Activated naive CD8-positive, alpha-beta T cell treated with anti-CD3 and anti-CD28 coated beads, Interleukin-2, amount 50 U/mL, for 24 hours (primary cell): ENCODE measurements around the gene NEGR1.

ENCODE experiments used
- ATAC-seq: fragments of 150-1000 bp; cut with Tn5 transposase; one replicate; pipeline ENCODE4 v1.10.0; 2021
- DNase-seq: peaks from one replicate; pipeline ENCODE4 v3.0.0; 2021
- H3K27ac Mint-ChIP-seq: one replicate; pipeline ENCODE4 v1.8.0; 2021; ENCODE audit warnings: mild to moderate bottlenecking, mixed read lengths
- H3K27me3 Mint-ChIP-seq: one replicate; pipeline ENCODE4 v1.8.0; 2021; ENCODE audit warnings: mixed read lengths
- H3K36me3 Mint-ChIP-seq: one replicate; pipeline ENCODE4 v1.8.0; 2021; ENCODE audit warnings: low read depth, mixed read lengths
- H3K4me1 Mint-ChIP-seq: one replicate; pipeline ENCODE4 v1.8.0; 2021; ENCODE audit warnings: mixed read lengths
- H3K4me3 Mint-ChIP-seq: one replicate; pipeline ENCODE4 v1.8.0; 2021; ENCODE audit warnings: mild to moderate bottlenecking, moderate library complexity, mixed read lengths
- H3K9me3 Mint-ChIP-seq: one replicate; pipeline ENCODE4 v1.8.0; 2021; ENCODE audit warnings: mixed read lengths

NEGR1 gene

DNA sequence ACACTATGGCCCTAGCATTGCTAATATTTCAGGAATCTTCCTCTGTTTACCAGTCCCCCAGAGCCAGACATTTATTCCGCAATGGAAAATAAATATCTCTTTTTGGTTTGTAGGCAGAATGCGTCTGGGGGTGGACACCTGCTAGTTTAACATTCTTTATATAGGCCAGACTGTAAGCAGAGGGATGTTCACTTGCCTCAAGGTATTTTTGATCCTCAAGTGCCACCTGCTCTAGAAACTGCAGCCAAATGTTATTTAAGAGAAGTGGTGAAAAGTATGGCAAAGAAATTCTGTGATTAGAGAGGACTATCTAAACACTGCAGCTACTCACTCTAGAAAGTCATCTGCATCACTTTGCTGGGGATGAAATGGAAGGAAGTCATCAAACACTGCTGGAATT is 164.7 kb downstream of the NEGR1 start:
- Mint-ChIP-seq H3K27me3 (no peaks in the 10 kb centered on the region), H3K27ac (no peak overlapping the region), H3K9me3 (no peaks in the 10 kb centered on the region), H3K4me1 (no peaks in the 10 kb centered on the region), H3K4me3 (no peak overlapping the region), H3K36me3 (no peaks in the 10 kb centered on the region)
- DNase-seq (no peak), ATAC-seq (no peak)

DNA sequence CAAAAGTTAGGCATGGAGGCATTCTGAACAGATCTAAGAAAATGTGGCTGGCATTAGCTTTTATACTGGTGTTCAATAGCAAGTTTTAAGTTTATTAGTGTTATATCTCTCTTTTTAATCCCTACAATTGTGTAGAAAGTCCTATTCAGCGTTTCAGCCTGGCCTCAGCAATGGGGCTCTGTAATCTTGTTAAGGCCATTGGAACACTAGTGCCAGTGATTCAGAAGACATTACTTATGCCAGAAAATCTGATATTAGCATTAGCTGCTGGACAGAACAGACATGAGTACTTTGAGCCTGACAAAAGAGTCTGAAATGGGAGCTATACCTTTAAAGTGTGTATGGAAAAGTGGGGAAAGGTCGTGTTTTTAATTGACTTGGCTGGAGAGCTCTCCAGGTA is 167.0 kb downstream of the NEGR1 start:
- DNase-seq = no peak
- Mint-ChIP-seq H3K27me3 (no peaks in the 10 kb centered on the region), H3K27ac (no peak overlapping the region), H3K36me3 (no peaks in the 10 kb centered on the region), H3K9me3 (no peaks in the 10 kb centered on the region), H3K4me1 (no peaks in the 10 kb centered on the region), H3K4me3 (no peak overlapping the region)
- ATAC-seq = no peak

GRCh38 chr1:72111662-72112061 is 170.7 kb downstream of the NEGR1 start:
- Mint-ChIP-seq H3K27ac (no peak overlapping the region), H3K4me3 (no peak overlapping the region), H3K4me1 (no peaks in the 10 kb centered on the region), H3K36me3 (no peaks in the 10 kb centered on the region), H3K9me3 (no peaks in the 10 kb centered on the region), H3K27me3 (no peaks in the 10 kb centered on the region)
- DNase-seq (no peak), ATAC-seq (no peak)

GRCh38 chr1:72109916-72110315 is 172.4 kb downstream of the NEGR1 start:
- Mint-ChIP-seq H3K4me1 (no peaks in the 10 kb centered on the region), H3K27me3 (no peaks in the 10 kb centered on the region), H3K27ac (no peak overlapping the region), H3K9me3 (no peaks in the 10 kb centered on the region), H3K36me3 (no peaks in the 10 kb centered on the region), H3K4me3 (no peak overlapping the region)
- no peak for DNase-seq
- ATAC-seq = no peak

DNA sequence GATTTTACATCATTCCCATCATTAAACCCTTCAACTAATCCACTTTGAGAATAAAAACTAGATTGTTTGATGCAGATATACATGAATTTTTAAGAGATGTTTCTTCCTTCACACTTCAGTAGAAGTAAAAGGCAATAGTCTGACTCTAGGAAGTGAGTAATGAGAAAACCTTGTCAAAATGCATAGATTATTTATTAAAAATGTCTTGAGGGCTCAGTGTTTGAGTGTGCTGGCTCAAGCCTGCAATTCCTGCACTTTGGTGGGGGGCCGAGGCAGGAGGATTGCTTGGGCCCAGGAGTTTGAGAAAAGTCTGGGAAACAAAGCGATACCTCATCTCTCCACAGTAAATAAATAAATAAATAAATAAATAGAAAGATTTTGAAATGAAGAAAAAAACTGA is 177.1 kb downstream of the NEGR1 start:
- no peak overlapping the region for H3K4me3 Mint-ChIP-seq
- H3K9me3 Mint-ChIP-seq = no peaks in the 10 kb centered on the region
- H3K36me3 Mint-ChIP-seq = no peaks in the 10 kb centered on the region
- no peaks in the 10 kb centered on the region for H3K4me1 Mint-ChIP-seq
- DNase-seq (no peak), ATAC-seq (no peak)
- H3K27ac Mint-ChIP-seq = no peak overlapping the region
- H3K27me3 Mint-ChIP-seq = no peaks in the 10 kb centered on the region

- no peaks in the 10 kb centered on the region for H3K9me3 Mint-ChIP-seq
- H3K4me1 Mint-ChIP-seq = no peaks in the 10 kb centered on the region
- ATAC-seq (no peak), DNase-seq (no peak)
- no peaks in the 10 kb centered on the region for H3K27me3 Mint-ChIP-seq
- H3K36me3 Mint-ChIP-seq = no peaks in the 10 kb centered on the region
- H3K27ac Mint-ChIP-seq = no peak overlapping the region
- H3K4me3 Mint-ChIP-seq = no peak overlapping the region
Measured at GRCh38 chr1:72101840-72102632, 180.3 kb downstream of the NEGR1 start.

DNA sequence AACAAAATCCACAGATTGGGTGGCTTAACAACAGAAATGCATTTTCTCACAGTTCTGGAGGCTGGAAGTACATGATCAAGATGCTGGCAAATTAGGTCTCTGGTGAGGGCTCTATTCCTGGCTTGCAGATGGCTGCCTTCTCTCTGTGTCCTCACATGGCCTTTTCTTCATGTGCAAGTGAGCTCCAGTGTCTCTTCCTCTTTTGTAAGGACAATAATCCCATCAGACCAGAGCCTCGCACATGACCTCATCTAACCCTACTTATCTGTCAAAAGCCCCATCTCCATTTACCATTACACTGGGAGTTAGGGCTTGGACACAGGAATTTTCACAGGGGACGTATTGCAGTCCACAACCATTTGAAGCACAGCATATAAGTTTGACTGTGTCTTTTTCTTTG is 181.6 kb downstream of the NEGR1 start:
- Mint-ChIP-seq H3K27ac (no peak overlapping the region), H3K27me3 (no peaks in the 10 kb centered on the region), H3K9me3 (no peaks in the 10 kb centered on the region), H3K36me3 (no peaks in the 10 kb centered on the region), H3K4me1 (no peaks in the 10 kb centered on the region), H3K4me3 (no peak overlapping the region)
- ATAC-seq = no peak
- DNase-seq = no peak

DNA sequence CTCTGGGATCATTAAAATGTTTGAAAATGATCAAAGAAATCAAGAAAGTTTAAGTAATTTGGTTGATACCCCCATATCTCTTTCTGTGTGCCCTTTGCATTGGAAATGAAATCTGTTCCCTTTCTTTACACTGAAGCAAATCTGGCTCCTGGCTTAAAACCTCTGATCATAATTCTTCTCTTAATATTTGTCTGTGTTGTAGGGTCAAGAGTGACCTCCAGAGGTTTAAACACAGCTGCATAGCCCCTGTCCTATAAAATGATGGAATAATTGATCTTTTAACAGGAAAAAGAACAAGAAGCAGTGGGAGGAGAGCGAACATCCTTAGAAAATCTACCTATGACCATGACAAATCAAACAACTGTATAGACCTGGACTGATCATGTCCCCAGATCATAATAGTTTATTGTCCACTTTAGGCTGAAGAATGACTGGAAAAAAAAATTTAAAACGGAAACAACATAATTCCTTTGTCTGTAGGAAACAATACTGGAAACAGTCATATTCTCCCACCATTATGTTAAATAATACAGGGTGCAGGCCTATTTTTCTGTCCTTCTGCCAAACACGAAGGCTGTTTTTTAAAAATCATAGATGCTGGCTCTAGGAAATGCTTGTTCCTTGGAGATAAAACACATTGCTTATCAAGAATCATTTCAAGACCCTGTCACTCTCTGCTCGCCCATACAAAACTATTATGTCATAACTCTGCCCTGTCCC is 184.3 kb downstream of the NEGR1 start:
- Mint-ChIP-seq H3K9me3 (no peaks in the 10 kb centered on the region), H3K4me1 (no peaks in the 10 kb centered on the region), H3K4me3 (no peak overlapping the region), H3K27ac (no peak overlapping the region), H3K36me3 (no peaks in the 10 kb centered on the region), H3K27me3 (no peaks in the 10 kb centered on the region)
- ATAC-seq (no peak), DNase-seq (no peak)

GRCh38 chr1:72094209-72094608 is 188.1 kb downstream of the NEGR1 start:
- Mint-ChIP-seq H3K9me3 (no peaks in the 10 kb centered on the region), H3K4me3 (no peak overlapping the region), H3K27ac (no peak overlapping the region), H3K36me3 (no peaks in the 10 kb centered on the region), H3K27me3 (no peaks in the 10 kb centered on the region), H3K4me1 (no peaks in the 10 kb centered on the region)
- DNase-seq (no peak), ATAC-seq (no peak)

- Mint-ChIP-seq H3K27me3 (no peaks in the 10 kb centered on the region), H3K36me3 (no peaks in the 10 kb centered on the region), H3K9me3 (no peaks in the 10 kb centered on the region), H3K4me1 (no peaks in the 10 kb centered on the region), H3K4me3 (no peak overlapping the region), H3K27ac (no peak overlapping the region)
- DNase-seq (no peak), ATAC-seq (no peak)
Measured at GRCh38 chr1:72086394-72086793, 195.9 kb downstream of the NEGR1 start.

- DNase-seq (no peak), ATAC-seq (no peak)
- H3K4me1 Mint-ChIP-seq = no peaks in the 10 kb centered on the region
- H3K27ac Mint-ChIP-seq = no peak overlapping the region
- H3K36me3 Mint-ChIP-seq = no peaks in the 10 kb centered on the region
- H3K9me3 Mint-ChIP-seq = peaks cover 4% of the 10 kb centered on the region
- H3K4me3 Mint-ChIP-seq = no peak overlapping the region
- H3K27me3 Mint-ChIP-seq = no peaks in the 10 kb centered on the region
Measured at GRCh38 chr1:72075425-72075824, 206.9 kb downstream of the NEGR1 start.

DNA sequence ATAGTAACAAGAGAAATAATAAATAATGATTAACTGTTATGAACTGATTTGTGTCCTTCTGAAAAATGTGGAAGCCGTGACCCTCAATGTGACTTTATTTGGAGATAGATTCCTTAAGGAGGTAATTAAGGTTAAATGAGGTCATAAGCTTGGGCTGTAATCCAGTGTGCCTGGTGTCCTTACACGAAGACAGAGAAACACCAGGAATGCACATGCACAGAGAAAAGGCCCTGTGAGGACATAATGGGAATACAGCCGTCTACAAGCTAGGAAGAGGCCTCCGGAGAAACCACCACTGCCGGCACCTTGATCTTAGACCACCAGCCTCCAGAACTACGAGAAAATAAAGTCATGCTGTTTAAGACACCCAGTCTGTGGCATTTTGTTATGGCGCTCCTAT is 215.9 kb downstream of the NEGR1 start:
- no peaks in the 10 kb centered on the region for H3K27me3 Mint-ChIP-seq
- H3K27ac Mint-ChIP-seq = no peak overlapping the region
- ATAC-seq (no peak), DNase-seq (no peak)
- H3K4me3 Mint-ChIP-seq = no peak overlapping the region
- no peaks in the 10 kb centered on the region for H3K4me1 Mint-ChIP-seq
- no peaks in the 10 kb centered on the region for H3K36me3 Mint-ChIP-seq
- no peaks in the 10 kb centered on the region for H3K9me3 Mint-ChIP-seq

DNA sequence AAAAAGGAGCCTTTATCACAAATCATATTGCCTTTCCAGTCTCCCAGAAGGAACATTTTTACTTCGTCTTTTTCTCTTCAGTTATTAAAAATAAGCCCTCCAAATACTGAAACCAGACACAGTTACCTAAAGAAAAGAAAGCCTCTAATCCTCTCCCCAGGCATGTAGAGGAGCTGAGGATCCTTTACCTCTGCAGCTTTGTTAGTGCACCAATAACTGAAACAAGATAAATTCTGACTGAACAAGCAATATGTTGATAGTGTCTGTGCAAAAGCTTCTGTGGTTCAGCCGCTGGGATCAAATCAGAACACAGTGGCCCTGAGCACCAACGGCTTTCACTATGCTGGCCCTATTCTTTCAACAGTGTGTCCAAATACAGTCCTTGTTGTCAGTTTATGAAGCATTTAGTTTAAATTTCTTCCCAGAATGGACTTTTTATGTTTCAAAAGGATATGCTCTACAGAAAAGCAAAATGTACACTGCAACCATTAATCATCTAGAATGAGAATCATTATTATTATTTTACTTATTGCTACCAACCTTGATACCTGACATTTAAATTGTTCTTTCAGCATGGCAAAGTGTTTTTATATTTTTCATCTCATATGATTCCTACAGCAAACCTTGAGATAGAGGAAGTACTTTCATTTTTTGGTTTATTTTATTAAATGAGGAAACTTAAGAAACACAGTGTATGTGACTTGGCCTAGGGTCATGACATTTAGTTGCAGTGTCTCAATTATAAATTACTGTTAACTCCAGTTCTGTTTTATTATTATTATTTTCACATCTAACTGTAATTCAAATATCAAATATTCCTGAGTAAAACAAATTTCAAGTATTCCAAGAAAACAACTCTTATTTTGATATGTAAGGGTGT is 217.9 kb downstream of the NEGR1 start:
- DNase-seq (no peak), ATAC-seq (no peak)
- H3K4me1 Mint-ChIP-seq = no peaks in the 10 kb centered on the region
- H3K36me3 Mint-ChIP-seq = no peaks in the 10 kb centered on the region
- no peaks in the 10 kb centered on the region for H3K27me3 Mint-ChIP-seq
- H3K9me3 Mint-ChIP-seq = no peaks in the 10 kb centered on the region
- H3K27ac Mint-ChIP-seq = no peak overlapping the region
- no peak overlapping the region for H3K4me3 Mint-ChIP-seq

DNA sequence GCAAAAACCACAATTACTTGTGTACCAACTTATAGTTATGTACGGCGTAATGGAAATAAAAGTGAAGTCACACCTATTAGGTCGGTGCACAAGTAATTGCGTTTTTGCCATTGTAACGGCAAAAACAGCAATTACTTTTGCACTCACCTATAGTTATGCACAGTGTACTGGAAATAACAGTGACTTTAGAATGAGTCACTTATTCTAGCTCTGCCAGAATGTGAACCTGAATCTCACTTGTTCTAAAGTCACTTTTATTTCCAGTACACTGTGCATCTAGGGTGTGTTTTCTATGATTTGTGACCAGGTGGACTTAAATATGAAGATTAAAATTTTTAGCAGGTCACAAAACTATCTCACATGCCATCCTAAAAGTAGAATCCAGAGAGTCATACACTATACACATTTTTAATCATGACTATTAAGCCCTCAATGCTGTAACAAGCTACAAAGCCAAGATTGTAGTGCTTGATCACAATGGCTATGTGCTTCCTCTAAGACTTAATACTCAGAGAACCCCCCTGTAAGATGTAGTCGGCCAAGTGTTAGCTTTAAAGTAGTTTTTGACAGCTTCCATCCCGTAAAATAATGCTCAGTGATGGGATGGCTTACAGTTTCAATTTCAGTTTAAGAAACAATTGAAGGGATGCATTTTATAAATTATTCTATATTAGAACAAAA is 218.8 kb downstream of the NEGR1 start:
- Mint-ChIP-seq H3K9me3 (no peaks in the 10 kb centered on the region), H3K4me1 (no peaks in the 10 kb centered on the region), H3K36me3 (no peaks in the 10 kb centered on the region), H3K4me3 (no peak overlapping the region), H3K27me3 (no peaks in the 10 kb centered on the region), H3K27ac (no peak overlapping the region)
- ATAC-seq (no peak), DNase-seq (no peak)
